Measurements from ENCODE around the gene AGFG2. TPM values are rescaled to one million over a fixed set of nuclear protein-coding genes. Genes with fewer than 3 reads are reported as not detected.
A peak's percentile ranks its signal among the peaks of the same experiment; 100 is the strongest.

Gene AGFG2
- total and polyA plus RNA-seq, 2 of the 13 experiments (the other 11 are each of a cell fraction or from before 2014, with no cell fraction given) = 125 to 132 TPM

DNA sequence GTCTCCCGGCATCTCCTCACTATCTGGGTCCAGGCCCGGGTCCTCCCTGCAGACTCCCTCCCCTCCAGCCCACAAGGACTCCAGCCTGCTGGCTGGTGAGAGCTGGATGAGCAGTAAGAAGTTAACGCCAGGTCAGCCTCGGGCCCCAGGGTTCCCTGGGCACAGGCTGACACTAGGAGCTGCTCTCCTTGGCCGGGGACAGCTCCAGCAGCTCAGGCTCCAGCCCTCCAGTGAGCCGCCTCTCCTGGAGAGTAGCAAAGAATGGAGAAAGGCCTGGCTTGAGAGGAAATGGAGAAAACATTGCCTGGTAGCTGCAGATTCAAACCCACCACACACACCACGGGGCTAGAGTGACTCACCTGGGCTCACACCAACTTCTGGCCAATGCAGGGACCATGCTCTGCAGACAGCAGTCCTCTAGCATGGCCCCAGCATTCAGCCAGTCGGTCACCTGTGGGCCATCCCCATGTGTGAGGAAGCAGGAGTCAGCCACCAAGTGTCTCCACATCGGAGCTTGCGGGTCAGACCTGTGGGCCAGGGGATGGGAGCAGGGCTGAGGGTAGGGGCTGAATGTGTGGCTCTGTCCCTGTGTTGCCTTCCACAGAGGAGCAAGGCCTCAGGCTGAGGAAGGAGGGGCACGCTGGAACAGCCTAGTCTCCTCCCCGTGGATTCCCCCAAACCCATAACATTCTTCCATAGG is 28.2 kb downstream of the AGFG2 start (continued):
- TF ChIP-seq SAP130 (CRISPR knock-in tag; IDR thresholded peaks at IDR 0.05; ENCODE audit: low read depth) (no peak), ZNF431 (CRISPR knock-in tag; IDR thresholded peaks at IDR 0.05; ENCODE audit: borderline replicate concordance, low read depth) (no peak), ZNF33B (CRISPR knock-in tag; IDR thresholded peaks at IDR 0.05) (no peak), SIN3A (IDR thresholded peaks at IDR 0.05; ENCODE audit: borderline replicate concordance, low read depth, low read length) (no peak), DNMT1 (CRISPR knock-in tag; IDR thresholded peaks at IDR 0.05) (0 out of 2 replicates have a peak, but pooled peaks have one; percentile 13), NFYB (CRISPR knock-in tag; IDR thresholded peaks at IDR 0.05) (no peak), ZNF609 (CRISPR knock-in tag; IDR thresholded peaks at IDR 0.05; ENCODE audit: borderline replicate concordance) (no peak; the same call in 1 of the 2 replicates), HMGXB4 (CRISPR knock-in tag; IDR thresholded peaks at IDR 0.05; ENCODE audit: borderline replicate concordance in 1 of 2, low read depth in 1 of 2) (peak in 1 of 2 experiments; percentile 50; a peak in 1 of 4 replicates), ZNF446 (CRISPR knock-in tag; IDR thresholded peaks at IDR 0.05) (no peak), DNMT3B (CRISPR knock-in tag; conservative IDR thresholded peaks at IDR 0.05) (no peak), ZNF746 (CRISPR knock-in tag; IDR thresholded peaks at IDR 0.05) (no peak)
- TF ChIP-seq, protein P1, sequence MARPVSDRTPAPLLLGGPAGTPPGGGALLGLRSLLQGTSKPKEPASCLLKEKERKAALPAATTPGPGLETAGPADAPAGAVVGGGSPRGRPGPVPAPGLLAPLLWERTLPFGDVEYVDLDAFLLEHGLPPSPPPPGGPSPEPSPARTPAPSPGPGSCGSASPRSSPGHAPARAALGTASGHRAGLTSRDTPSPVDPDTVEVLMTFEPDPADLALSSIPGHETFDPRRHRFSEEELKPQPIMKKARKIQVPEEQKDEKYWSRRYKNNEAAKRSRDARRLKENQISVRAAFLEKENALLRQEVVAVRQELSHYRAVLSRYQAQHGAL (CRISPR knock-in tag; IDR thresholded peaks at IDR 0.05; ENCODE audit: not compliant biosample characterization) = no peak
- TF ChIP-seq, protein P2, sequence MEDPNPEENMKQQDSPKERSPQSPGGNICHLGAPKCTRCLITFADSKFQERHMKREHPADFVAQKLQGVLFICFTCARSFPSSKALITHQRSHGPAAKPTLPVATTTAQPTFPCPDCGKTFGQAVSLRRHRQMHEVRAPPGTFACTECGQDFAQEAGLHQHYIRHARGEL (CRISPR knock-in tag; IDR thresholded peaks at IDR 0.05) = no peak
